GM21825 (cell line): Measurements from ENCODE around the gene HS6ST2.

Experiments
- ATAC-seq: cut with Tn5 transposase; IDR thresholded peaks from one replicate; pipeline ENCODE4 v1.9.1; 2021; ENCODE audit warnings: mild to moderate bottlenecking, moderate library complexity; ENCODE audit not compliant: unreplicated experiment

The HS6ST2 gene

DNA sequence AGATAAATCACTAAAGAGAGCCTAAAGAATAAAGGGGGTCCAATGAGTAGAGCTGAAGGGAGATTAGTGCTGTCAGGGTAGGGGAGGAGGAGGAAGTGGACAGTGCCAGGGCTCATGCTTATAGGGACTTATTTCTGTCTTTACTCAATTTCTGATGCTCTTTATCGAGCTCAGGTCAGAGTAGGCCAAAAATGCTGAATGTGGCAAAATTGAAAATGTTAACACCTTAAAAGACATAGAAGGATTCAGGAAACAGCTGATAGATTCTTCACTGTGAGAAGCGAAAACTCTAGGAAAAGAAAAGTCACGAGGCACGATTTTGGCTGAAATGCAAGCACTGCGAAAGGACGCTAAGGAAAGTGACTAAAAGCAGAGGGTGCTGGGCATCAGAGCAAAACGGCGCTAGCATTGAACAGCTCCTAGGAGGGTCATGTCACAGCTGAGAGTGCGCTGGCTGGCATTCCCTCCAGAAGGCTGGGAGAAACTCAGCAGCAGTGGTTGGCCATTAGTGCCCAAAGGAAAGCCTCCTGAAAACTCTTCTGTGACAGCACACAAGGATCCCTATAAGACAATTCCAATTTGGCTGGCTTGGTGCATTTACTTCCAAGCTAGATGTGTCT lies 150.9 kb downstream of the HS6ST2 start:
- ATAC-seq, result no peak

GRCh38 chrX:132802033-132802432 lies 156.4 kb downstream of the HS6ST2 start:
- ATAC-seq, result no peak

- no peak for ATAC-seq
Observed at GRCh38 chrX:132795181-132795580, 163.2 kb downstream of the HS6ST2 start.

DNA sequence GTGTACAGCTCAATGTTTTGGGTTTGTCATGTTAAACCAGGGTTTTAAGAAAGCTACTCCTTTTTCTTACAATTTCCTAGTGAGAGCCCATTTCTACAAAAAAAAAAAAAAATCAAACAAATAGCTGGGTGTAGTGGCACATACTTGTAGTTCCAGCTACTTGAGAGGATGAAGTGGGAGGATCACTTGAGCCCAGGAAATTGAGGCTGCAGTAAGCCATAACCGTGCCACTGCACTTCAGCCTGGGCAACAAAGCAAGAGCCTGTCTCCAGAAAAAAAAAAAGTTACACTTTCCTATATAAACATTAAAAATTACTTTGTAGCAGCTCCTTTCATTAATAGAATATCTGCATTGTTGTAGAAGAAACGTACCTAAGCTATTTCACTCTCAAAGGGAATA lies 166.7 kb downstream of the HS6ST2 start:
- no peak for ATAC-seq

DNA sequence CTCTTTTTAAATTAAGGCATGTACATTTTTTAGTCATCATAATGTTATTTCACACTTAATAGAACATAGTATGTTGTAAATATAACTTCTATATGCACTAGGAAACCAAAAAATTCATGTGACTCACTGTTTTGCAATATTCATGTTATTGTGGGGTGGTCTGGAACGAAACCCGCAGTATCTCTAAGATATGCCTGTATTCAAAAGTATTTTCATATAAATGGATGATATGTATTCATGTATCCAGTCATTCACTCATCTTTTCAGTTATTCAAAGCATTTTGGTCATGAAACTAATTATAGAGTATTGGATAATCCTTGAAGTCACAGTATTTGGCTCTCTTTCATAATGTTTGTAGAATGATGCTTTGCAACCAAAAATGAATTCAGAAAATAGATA lies 168.1 kb downstream of the HS6ST2 start:
- ATAC-seq, result no peak

- no peak for ATAC-seq
Observed at GRCh38 chrX:132786217-132786616, 172.2 kb downstream of the HS6ST2 start.

DNA sequence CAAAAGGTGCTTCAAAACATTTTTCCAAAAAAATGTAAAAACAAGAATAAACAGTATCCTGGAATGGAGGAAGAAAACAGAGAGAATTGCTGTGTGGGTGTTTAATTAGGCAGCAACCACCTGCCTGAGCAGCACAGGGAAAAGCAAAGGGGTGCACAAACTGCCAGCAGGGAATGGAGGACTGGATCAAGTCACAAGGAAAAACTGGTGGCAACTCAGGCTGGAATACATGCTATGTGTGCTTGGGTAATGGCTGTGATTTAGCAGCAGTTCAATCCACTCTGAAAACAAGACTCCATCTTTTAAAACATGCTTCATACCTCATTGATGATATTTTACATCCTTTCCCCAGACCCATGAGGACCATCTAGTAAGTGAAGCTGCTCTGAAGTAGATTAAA lies 179.5 kb downstream of the HS6ST2 start:
- no peak for ATAC-seq

DNA sequence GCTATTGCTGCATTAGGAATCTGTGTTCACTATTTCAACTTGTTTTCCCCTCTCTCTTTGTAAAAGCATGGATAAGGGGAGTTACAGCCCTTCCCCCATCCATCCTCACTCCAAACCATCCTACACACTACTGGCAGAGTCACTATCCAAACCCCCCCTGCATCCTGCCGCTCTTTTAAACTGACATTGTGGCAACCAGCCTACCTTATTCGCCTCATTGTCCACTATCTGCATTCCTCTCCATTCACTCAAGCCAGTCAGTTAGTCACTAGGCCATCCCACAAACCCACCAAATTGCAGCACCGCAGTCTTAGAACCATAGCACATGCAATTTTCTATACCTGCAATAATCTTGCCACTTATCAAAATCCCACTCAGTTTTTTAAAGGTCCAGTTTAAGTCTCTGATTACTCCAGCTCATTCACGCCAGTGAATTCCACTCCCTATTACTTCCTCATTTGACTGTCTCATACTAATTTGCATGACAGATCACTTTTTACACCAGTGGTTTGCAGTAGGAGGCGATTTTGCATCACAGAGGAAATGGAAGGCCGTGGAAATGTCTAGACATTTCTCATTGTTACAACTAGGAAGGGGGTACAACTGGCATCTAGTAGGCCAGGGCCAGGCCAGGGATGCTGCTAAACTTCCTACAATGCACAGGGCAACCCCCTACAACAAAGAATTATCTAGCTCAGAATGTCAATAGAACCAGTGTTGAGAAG lies 181.8 kb downstream of the HS6ST2 start:
- no peak for ATAC-seq

- ATAC-seq, result no peak
Observed at GRCh38 chrX:132775263-132775823, 183.1 kb downstream of the HS6ST2 start.

GRCh38 chrX:132774010-132774714 lies 184.3 kb downstream of the HS6ST2 start:
- ATAC-seq, result no peak

DNA sequence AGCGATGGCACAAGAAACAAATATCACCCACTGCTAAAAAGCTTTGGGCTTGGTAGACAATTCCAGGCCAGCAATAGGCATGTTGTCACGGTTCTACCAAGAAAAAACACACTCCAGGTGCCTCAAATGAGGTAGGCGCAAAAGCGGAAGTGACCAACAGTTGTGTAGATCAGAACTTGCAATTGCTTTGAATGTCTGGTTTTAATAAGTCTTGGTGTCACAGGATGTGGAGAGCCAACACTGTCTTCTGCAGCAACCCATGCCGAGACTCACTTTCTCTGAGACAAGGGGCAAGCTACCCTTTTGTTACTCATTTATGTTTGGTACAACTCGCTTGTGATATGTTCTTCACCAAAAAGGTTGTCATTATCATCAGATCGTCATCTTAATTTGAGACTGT lies 188.8 kb downstream of the HS6ST2 start:
- no peak for ATAC-seq

DNA sequence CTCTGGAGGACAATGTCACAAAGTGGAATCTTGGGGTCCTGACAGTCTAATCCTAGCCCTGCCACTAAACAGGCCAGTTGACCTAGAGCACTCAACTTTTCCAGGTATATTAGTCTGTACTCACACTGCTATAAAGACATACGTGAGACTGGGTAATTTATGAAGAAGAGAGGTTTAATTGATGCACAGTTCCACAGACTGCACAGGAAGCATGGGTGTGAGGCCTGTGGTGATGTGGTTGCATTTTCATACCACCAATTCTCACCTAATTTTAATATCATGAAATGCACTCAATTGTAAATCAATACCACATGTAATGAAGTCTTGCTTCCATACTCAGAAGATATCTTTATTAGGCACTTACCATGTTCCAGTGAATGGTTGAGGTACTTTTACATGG lies 192.0 kb downstream of the HS6ST2 start:
- no peak for ATAC-seq

DNA sequence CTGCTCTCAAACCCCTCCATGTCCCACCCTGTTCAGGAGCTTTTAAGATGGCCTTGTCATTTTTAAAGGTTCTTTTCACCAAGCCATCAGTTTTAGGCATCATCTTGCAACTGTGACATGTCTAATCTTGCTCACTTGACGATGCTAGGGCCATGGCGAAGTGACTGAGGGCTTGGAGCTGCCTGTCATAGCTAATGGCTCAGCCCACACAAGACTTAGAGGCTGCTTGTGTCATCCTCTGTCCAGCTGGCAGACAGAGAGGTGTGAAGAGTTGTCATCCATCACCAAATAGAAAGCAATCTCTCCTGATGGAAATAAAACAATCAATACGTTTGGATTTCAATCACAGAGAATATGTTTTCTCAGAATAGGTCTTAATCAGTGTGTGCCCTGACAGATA lies 194.9 kb downstream of the HS6ST2 start:
- no peak for ATAC-seq

DNA sequence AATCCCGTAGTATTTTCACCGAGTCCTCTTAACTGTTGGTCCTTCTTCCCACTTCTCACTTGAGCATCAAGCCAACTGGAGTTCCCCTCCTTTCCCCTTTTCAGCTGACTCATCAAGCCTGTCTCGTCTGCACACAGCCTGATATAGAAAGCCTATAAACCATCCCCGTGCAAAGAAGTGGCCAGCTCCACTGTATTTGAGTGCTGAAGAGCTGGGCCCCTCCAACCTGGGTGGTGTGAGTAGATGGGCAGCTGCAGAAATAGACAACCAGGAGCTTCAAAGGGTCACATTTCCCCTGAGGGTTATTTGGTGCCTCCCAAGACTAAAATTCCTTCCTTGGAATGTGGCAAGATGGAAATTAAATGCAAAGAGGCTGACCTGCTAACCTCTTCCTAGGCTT lies 199.7 kb downstream of the HS6ST2 start:
- ATAC-seq, result no peak

DNA sequence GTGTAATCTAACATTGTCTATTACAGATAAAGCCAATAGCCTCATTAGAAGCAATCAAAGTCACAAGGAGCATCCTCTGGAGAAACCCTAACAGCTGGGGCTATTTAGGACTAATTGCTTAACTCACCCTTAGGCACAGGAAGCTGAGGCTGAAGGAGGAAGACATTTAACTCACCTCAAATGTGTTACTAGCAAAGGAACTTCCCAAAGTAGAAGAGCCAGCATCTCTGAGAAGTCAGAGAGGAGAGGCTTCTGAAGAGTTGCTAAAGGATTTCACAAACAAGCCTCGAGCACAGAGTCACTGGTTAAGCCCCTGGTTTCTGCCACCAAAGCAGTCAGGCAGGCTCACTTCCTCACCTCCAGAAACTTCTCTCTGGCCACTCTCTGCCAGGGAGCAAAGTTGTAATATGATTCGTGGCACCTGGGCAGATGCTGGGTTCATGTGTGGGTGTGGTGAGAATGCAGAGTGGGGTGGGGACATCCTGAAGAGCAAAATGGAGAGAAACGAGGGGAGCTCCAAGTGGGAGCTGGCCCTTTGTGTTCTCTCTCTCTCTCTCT lies 201.3 kb downstream of the HS6ST2 start:
- no peak for ATAC-seq

DNA sequence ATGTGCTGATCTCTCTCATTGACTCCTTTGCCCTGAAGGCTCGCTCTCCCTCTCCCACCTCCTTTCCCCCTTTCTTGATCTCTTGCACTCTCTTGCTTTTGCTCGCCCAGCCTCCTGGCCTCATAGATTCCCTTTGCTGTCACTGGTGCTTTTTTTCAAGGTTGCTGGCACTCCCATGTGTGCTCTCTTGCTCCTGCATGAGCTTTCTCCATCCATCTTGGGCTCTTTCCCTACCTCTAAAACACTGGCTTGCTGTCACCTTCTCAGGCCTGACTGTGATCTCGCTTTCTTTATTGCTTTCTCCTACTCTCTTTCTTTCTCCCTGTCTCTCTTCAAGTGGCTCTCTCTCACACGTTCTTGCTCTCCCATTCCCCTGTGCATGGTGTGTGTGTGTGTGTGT lies 202.0 kb downstream of the HS6ST2 start:
- ATAC-seq, result no peak

DNA sequence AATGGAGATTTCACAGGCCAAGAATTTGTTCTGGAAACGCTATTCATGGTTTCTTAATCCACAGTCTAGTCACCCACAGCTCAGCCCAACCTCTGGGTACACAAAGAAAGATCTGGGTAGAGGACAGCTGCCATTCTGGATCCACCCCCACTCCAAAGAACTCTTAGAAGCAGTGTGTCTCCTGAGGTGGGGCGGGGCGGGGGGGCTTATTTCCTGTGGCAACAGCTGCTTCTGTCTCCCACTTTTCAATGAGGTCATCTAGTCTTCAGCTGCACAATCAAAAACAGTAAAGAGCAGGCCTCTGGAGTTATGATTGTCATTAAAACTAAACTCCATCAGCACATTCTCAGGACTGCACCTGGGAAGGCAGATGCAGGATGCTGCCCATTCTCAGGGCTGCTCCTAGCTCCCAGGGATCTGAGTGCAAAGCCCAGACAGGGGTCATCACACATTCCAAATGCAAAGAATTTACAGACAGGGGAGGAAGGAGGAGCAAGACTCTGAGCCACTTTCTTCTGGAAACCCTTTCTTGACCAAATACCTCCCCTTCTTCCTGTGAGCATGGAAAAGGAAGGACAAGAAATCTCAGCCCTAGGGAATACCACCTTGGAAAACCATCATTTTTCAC lies 207.3 kb downstream of the HS6ST2 start:
- ATAC-seq, result no peak

DNA sequence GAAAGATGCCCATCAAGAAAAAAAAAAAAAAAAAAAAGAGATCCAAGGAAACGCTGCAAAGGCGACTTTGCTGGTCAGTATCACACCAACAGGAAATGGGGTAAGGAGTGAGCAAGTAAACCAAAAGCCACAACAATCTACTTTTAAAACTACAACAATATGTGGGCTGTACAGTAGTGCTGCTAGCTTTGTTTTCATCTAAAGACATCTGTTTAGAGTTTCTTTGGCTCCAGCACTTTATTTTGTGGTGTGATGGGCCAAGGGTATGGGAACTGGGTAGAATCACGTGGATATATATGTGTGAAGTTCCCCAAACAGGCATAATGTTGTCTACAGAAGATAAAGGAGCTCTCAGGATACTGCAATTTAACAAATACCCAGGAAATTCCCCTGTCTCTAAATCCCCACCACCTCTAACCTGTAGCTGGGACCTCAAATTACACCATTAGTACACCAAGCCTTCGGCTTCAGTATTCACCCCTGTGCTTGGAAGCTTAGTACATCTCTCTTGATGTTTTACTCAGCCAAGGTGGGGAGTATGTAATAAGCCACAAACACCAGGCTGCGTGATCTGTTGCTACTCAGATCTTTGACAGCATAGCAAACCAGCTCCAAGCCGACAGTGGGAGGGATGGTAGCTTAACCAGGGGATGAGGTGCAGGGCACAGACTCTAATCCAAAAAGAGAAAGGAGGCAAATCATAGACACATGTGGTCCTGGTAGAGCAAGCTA lies 207.9 kb downstream of the HS6ST2 start:
- no peak for ATAC-seq

- no peak for ATAC-seq
Observed at GRCh38 chrX:132749406-132749805, 209.0 kb downstream of the HS6ST2 start.

- ATAC-seq, result no peak
Observed at GRCh38 chrX:132748909-132749308, 209.5 kb downstream of the HS6ST2 start.
